ENCODE results near the gene ALKBH8. TPM values are rescaled to one million over a fixed set of nuclear protein-coding genes. Genes with fewer than 3 reads are reported as not detected.

Gene ALKBH8
- total and polyA plus RNA-seq, 2 of the 4 experiments (the other 2 are of a cell fraction), result 3.0 to 6.6 TPM

- H3K4me2 ChIP-seq (ENCODE audit: low read depth, low read length), result no peak overlapping the region
- H4K91ac ChIP-seq (ENCODE audit: insufficient read depth, low read depth, low read length), result no peak overlapping the region
- H3K79me1 ChIP-seq (ENCODE audit: low read depth in 1 of 2, low read length in 2 of 2), result no peaks in the 10 kb centered on the region
- H4K20me1 ChIP-seq (ENCODE audit: insufficient read depth, low read length), result no peaks in the 10 kb centered on the region
- no peaks in the 10 kb centered on the region for H3K9me1 ChIP-seq (ENCODE audit: insufficient read depth, low read length)
- H4K5ac ChIP-seq (ENCODE audit: low read depth, low read length), result no peak overlapping the region
- intact Hi-C loops (cut with micrococcal nuclease), result no loop called here
- no peak for ATAC-seq (ENCODE audit: low read depth)
- ChIA-PET CTCF (no interaction called here), POLR2A (ENCODE audit: unreplicated experiment) (no interaction called here)
- BruUV-seq (replicated peaks), result no TSS peak
- no peak overlapping the region for H4K8ac ChIP-seq (ENCODE audit: low read depth in 2 of 2, low read length in 2 of 2)
- H3K4me3 ChIP-seq (ENCODE audit: insufficient read depth, low read depth, low read length), result no peak overlapping the region
- H2BK15ac ChIP-seq (ENCODE audit: low read depth, low read length), result no peak overlapping the region
- no peak overlapping the region for H3K4ac ChIP-seq (ENCODE audit: low read depth, low read length)
- H3K56ac ChIP-seq (ENCODE audit: extremely low read depth, insufficient read depth, low read length), result no peak overlapping the region
- no peak overlapping the region for H2BK20ac ChIP-seq (ENCODE audit: low read depth, low read length)
- H3K9me3 ChIP-seq (ENCODE audit: control insufficient read depth, insufficient read depth, low read length), result no peaks in the 10 kb centered on the region
- H2AK9ac ChIP-seq (replicated peaks; ENCODE audit: low read depth, low read length, poor library complexity), result no peak overlapping the region
- H3K4me1 ChIP-seq (ENCODE audit: control insufficient read depth, insufficient read depth, low read length), result no peaks in the 10 kb centered on the region
- in situ Hi-C loops (cut with MboI; ENCODE audit: low sequenced_read_pairs), result no loop called here
- no peak overlapping the region for H3K18ac ChIP-seq (ENCODE audit: low read depth, low read length)
- no peak overlapping the region for H3K27ac ChIP-seq (ENCODE audit: insufficient read depth, low read length)
- TF ChIP-seq SMC3 (IDR thresholded peaks at IDR 0.05; ENCODE audit: low read depth, low read length) (no peak), RAD21 (IDR thresholded peaks at IDR 0.05; ENCODE audit: low read length) (no peak), ELK1 (IDR thresholded peaks at IDR 0.05; ENCODE audit: borderline replicate concordance, low read depth, low read length) (no peak)
- no peak overlapping the region for H2BK120ac ChIP-seq (ENCODE audit: low read depth, low read length)
- dilution Hi-C loops (cut with HindIII; ENCODE audit: low sequenced_read_pairs, unreplicated experiment), result no loop called here
- H3K23ac ChIP-seq (ENCODE audit: low read depth, low read length), result no peak overlapping the region
- no peaks in the 10 kb centered on the region for H3K36me3 ChIP-seq (ENCODE audit: control insufficient read depth, insufficient read depth, low read length)
- no peak overlapping the region for H2AK5ac ChIP-seq (ENCODE audit: low read depth, low read length)
- peaks cover 16% of the 10 kb centered on the region for H3K27me3 ChIP-seq (ENCODE audit: control insufficient read depth, insufficient read depth, low read length)
- H2BK5ac ChIP-seq (ENCODE audit: low read depth, low read length, poor library complexity, severe bottlenecking), result no peak overlapping the region
- H3K14ac ChIP-seq (replicated peaks; ENCODE audit: low read depth, low read length), result no peak overlapping the region
- H3K9ac ChIP-seq (ENCODE audit: low read depth, low read length), result no peak overlapping the region
- DNase-seq, result no peak
- H2AFZ ChIP-seq (replicated peaks; ENCODE audit: low read length, poor library complexity), result no peak overlapping the region
- WGBS, 2 experiments (ENCODE audit: extremely low coverage in 2 of 2, insufficient read length in 1 of 2), result no CpG with 5 or more reads among the region's 3 CpGs
Measured at GRCh38 chr11:107477820-107478219, 87.7 kb downstream of the ALKBH8 start.
